IMR-90 (cell line): ENCODE data around the gene CNTFR. TPM values are rescaled to one million over a fixed set of nuclear protein-coding genes. Genes with fewer than 3 reads are reported as not detected.

Experiments used
- ATAC-seq: fragments of 200-7000 bp; cut with Tn5 transposase; 2 replicates; pipeline ENCODE4 v1.9.1; 2020; ENCODE audit warnings: low read depth, mild to moderate bottlenecking, moderate library complexity
- BruUV-seq: library from RNA; stranded (reverse); fragments of 400-500 nt; replicated peaks from 2 replicates; lab custom pipeline; 2021; lab: Mats Ljungman, UMichigan
- CTCF ChIA-PET: fragments of 300-600 bp; formaldehyde crosslinking; extraction: SDS; loops from one replicate; lab custom pipeline; 2021; ENCODE audit warnings: antibody characterized with exemption; lab: Yijun Ruan, JAX
- POLR2A ChIA-PET: fragments of 300-600 bp; sonication (Branson Sonifier 250); formaldehyde crosslinking; loops from one replicate; lab custom pipeline; 2022; ENCODE audit warnings: antibody characterized with exemption; ENCODE audit not compliant: unreplicated experiment; lab: Charles Lee
- DNase-seq: peaks from one replicate; pipeline ENCODE4 v3.0.0; 2013
- H2AFZ ChIP-seq: replicated peaks from 2 replicates; pipeline ENCODE3; 2013; ENCODE audit warnings: low read length, mild to moderate bottlenecking; ENCODE audit not compliant: poor library complexity
- H2AK5ac ChIP-seq: 2 replicates; pipeline ENCODE4 v1.6.1; 2013; ENCODE audit warnings: low read depth, low read length, inconsistent platforms
- H2AK9ac ChIP-seq: replicated peaks from 2 replicates; pipeline ENCODE3; 2013; ENCODE audit warnings: mild to moderate bottlenecking, low read depth, low read length, moderate library complexity; ENCODE audit not compliant: poor library complexity
- H2BK120ac ChIP-seq: 2 replicates; pipeline ENCODE4 v1.6.1; 2013; ENCODE audit warnings: low read depth, low read length, inconsistent platforms
- H2BK15ac ChIP-seq: 3 replicates; pipeline ENCODE4 v1.6.1; 2013; ENCODE audit warnings: low read depth, low read length, inconsistent platforms
- H2BK20ac ChIP-seq: 2 replicates; pipeline ENCODE4 v1.6.1; 2013; ENCODE audit warnings: low read depth, mild to moderate bottlenecking, inconsistent platforms, low read length, moderate library complexity
- H2BK5ac ChIP-seq: 2 replicates; pipeline ENCODE4 v1.6.1; 2013; ENCODE audit warnings: mild to moderate bottlenecking, low read depth, low read length, inconsistent platforms; ENCODE audit not compliant: poor library complexity, severe bottlenecking
- H3K14ac ChIP-seq: replicated peaks from 2 replicates; pipeline ENCODE4 v1.6.1; 2013; ENCODE audit warnings: low read depth, low read length, inconsistent platforms
- H3K18ac ChIP-seq: 2 replicates; pipeline ENCODE4 v1.6.1; 2013; ENCODE audit warnings: low read depth, low read length, control low read depth
- H3K23ac ChIP-seq: 2 replicates; pipeline ENCODE4 v1.6.1; 2013; ENCODE audit warnings: low read depth, low read length, inconsistent platforms
- H3K27ac ChIP-seq: 2 replicates; pipeline ENCODE4 v1.5.1; 2013; ENCODE audit warnings: mild to moderate bottlenecking, control low read depth, low read length; ENCODE audit not compliant: insufficient read depth
- H3K27me3 ChIP-seq: 2 replicates; pipeline ENCODE4 v1.6.1; 2013; ENCODE audit warnings: low read length; ENCODE audit not compliant: control insufficient read depth, insufficient read depth
- H3K36me3 ChIP-seq: 2 replicates; pipeline ENCODE4 v1.6.1; 2013; ENCODE audit warnings: low read length, mixed read lengths; ENCODE audit not compliant: control insufficient read depth, insufficient read depth
- H3K4ac ChIP-seq: 2 replicates; pipeline ENCODE4 v1.6.1; 2013; ENCODE audit warnings: low read depth, low read length, inconsistent platforms
- H3K4me1 ChIP-seq: 2 replicates; pipeline ENCODE4 v1.6.1; 2013; ENCODE audit warnings: low read length, mixed read lengths; ENCODE audit not compliant: control insufficient read depth, insufficient read depth
- H3K4me2 ChIP-seq: 2 replicates; pipeline ENCODE4 v1.6.1; 2013; ENCODE audit warnings: low read depth, mild to moderate bottlenecking, control low read depth, low read length, moderate library complexity
- H3K4me3 ChIP-seq: 2 replicates; pipeline ENCODE4 v1.5.1; 2013; ENCODE audit warnings: low read depth, mild to moderate bottlenecking, control low read depth, low read length, moderate library complexity; ENCODE audit not compliant: insufficient read depth
- H3K56ac ChIP-seq: 2 replicates; pipeline ENCODE4 v1.6.1; 2013; ENCODE audit warnings: low read length, inconsistent platforms; ENCODE audit not compliant: insufficient read depth; ENCODE audit errors: extremely low read depth
- H3K79me1 ChIP-seq, 2 experiments: 2 replicates each; pipeline ENCODE4 v1.6.1; 2013; ENCODE audit warnings: low read length in 2 of 2, inconsistent platforms in 1 of 2, low read depth in 1 of 2
- H3K9ac ChIP-seq: 2 replicates; pipeline ENCODE4 v1.6.1; 2013; ENCODE audit warnings: low read depth, low read length, control low read depth
- H3K9me1 ChIP-seq: 2 replicates; pipeline ENCODE4 v1.6.1; 2013; ENCODE audit warnings: low read length, inconsistent platforms; ENCODE audit not compliant: insufficient read depth
- H3K9me3 ChIP-seq: 2 replicates; pipeline ENCODE4 v1.6.1; 2013; ENCODE audit warnings: low read length; ENCODE audit not compliant: control insufficient read depth, insufficient read depth
- H4K20me1 ChIP-seq: 2 replicates; pipeline ENCODE4 v1.6.1; 2013; ENCODE audit warnings: low read length, inconsistent platforms; ENCODE audit not compliant: insufficient read depth
- H4K5ac ChIP-seq: 2 replicates; pipeline ENCODE4 v1.6.1; 2013; ENCODE audit warnings: mild to moderate bottlenecking, low read depth, low read length, control low read depth
- H4K8ac ChIP-seq, 2 experiments: 2 replicates each; pipeline ENCODE4 v1.6.1; 2013; ENCODE audit warnings: low read depth in 2 of 2, low read length in 2 of 2, control low read depth in 1 of 2, inconsistent platforms in 1 of 2
- H4K91ac ChIP-seq: 2 replicates; pipeline ENCODE4 v1.6.1; 2013; ENCODE audit warnings: low read depth, low read length, inconsistent platforms; ENCODE audit not compliant: insufficient read depth
- BHLHE40 ChIP-seq: fragments of 150-350 bp; IDR thresholded peaks from 2 replicates; pipeline ENCODE4 v1.6.1; 2016; ENCODE audit warnings: mild to moderate bottlenecking, low read depth, low read length
- CEBPB ChIP-seq: IDR thresholded peaks from 2 replicates; pipeline ENCODE4 v1.6.1; 2012; ENCODE audit warnings: low read depth, low read length, improper control_type of control experiment
- CHD1 ChIP-seq: IDR thresholded peaks from 2 replicates; pipeline ENCODE4 v1.6.1; 2012; ENCODE audit warnings: low read depth, low read length, improper control_type of control experiment
- FOS ChIP-seq: fragments of 150-350 bp; IDR thresholded peaks from 2 replicates; pipeline ENCODE4 v1.6.1; 2016; ENCODE audit warnings: low read depth, low read length
- MAFK ChIP-seq: IDR thresholded peaks from 2 replicates; pipeline ENCODE4 v1.6.1; 2012; ENCODE audit warnings: low read depth, low read length, improper control_type of control experiment
- MXI1 ChIP-seq: IDR thresholded peaks from 2 replicates; pipeline ENCODE4 v1.6.1; 2012; ENCODE audit warnings: low read depth, mild to moderate bottlenecking, low read length, moderate library complexity, borderline replicate concordance
- POLR2A ChIP-seq: IDR thresholded peaks from 2 replicates; pipeline ENCODE4 v1.6.1; 2012; ENCODE audit warnings: mild to moderate bottlenecking, low read depth, low read length
- RAD21 ChIP-seq: IDR thresholded peaks from 2 replicates; pipeline ENCODE4 v1.6.1; 2012; ENCODE audit warnings: low read length, improper control_type of control experiment
- RCOR1 ChIP-seq: IDR thresholded peaks from 2 replicates; pipeline ENCODE4 v1.6.1; 2012; ENCODE audit warnings: mild to moderate bottlenecking, low read length, improper control_type of control experiment; ENCODE audit not compliant: insufficient replicate concordance
- RFX5 ChIP-seq: IDR thresholded peaks from 2 replicates; pipeline ENCODE4 v1.8.0; 2012; ENCODE audit warnings: low read depth, mild to moderate bottlenecking, low read length, moderate library complexity
- SMC3 ChIP-seq: fragments of 150-350 bp; IDR thresholded peaks from 2 replicates; pipeline ENCODE4 v1.6.1; 2016; ENCODE audit warnings: low read depth, mild to moderate bottlenecking, antibody characterized with exemption, low read length, moderate library complexity
- USF2 ChIP-seq: fragments of 150-350 bp; IDR thresholded peaks from 2 replicates; pipeline ENCODE4 v1.6.1; 2017; ENCODE audit warnings: mild to moderate bottlenecking, antibody characterized with exemption, low read length, low read depth
- WGBS, 2 experiments: methylation state at CpG; one replicate each; pipeline versions ENCODE4 v1.1.5 to v1.1.7; 2013; ENCODE audit warnings: missing lambda C conversion rate in 2 of 2; ENCODE audit not compliant: insufficient read length in 1 of 2; ENCODE audit errors: extremely low coverage in 2 of 2; 5-methylcytosine and 5-hydroxymethylcytosine counted together
- dilution Hi-C: fragments of 300-500 bp; cut with HindIII; formaldehyde crosslinking; loops from one replicate; pipeline ENCODE4 v1.14.3; 2018; ENCODE audit warnings: low sequenced_read_pairs; ENCODE audit not compliant: unreplicated experiment
- in situ Hi-C: fragments of 300-500 bp; cut with MboI; formaldehyde crosslinking; loops from 3 replicates; pipeline ENCODE4 v1.14.3; 2019; ENCODE audit warnings: low sequenced_read_pairs, inconsistent platforms, mixed read lengths
- intact Hi-C: fragments of 100-400 bp; cut with micrococcal nuclease; formaldehyde crosslinking; loops from 2 replicates; pipeline ENCODE4 v1.10.0; 2022
- polyA plus RNA-seq, 3 experiments: library from polyadenylated mRNA; depleted of rRNA; stranded (reverse); fragments of >200 nt; gene quantifications; 2 replicates each; pipeline ENCODE4 v1.2.3, GENCODE V29; 2012; ENCODE audit warnings: low replicate concordance in 1 of 3
- total RNA-seq: library from RNA; depleted of rRNA; stranded (reverse); fragments of >200 nt; gene quantifications from 2 replicates; pipeline ENCODE4 v1.2.3, GENCODE V29; 2012
- TF ChIP-seq, protein P1 (sequence below): fragments of 150-350 bp; IDR thresholded peaks from 2 replicates; pipeline ENCODE4 v1.6.1; 2016; ENCODE audit warnings: low read depth, mild to moderate bottlenecking, low read length, moderate library complexity, borderline replicate concordance

Gene CNTFR
- total and polyA plus RNA-seq, 2 of the 4 experiments (the other 2 are of a cell fraction): not detected

- H3K4me3 ChIP-seq: no peak overlapping the region
- H4K8ac ChIP-seq: no peak overlapping the region
- H3K27ac ChIP-seq: no peak overlapping the region
- no peak for ATAC-seq
- no peaks in the 10 kb centered on the region for H3K79me1 ChIP-seq
- H2AK5ac ChIP-seq: no peak overlapping the region
- no TSS peak for BruUV-seq
- peaks cover 3% of the 10 kb centered on the region; the same call in 1 of the 2 replicates for H3K9me3 ChIP-seq
- no peak overlapping the region for H3K4ac ChIP-seq
- intact Hi-C loops (no loop called here), in situ Hi-C loops (no loop called here), dilution Hi-C loops (no loop called here)
- no peak for TF ChIP-seq POLR2A
- no peak for TF ChIP-seq FOS
- TF ChIP-seq BHLHE40: no peak
- TF ChIP-seq USF2: no peak
- TF ChIP-seq RAD21: no peak
- no peak for TF ChIP-seq MXI1
- no peak for TF ChIP-seq RCOR1
- no peak for TF ChIP-seq MAFK
- no peak for TF ChIP-seq SMC3
- TF ChIP-seq, protein P1, sequence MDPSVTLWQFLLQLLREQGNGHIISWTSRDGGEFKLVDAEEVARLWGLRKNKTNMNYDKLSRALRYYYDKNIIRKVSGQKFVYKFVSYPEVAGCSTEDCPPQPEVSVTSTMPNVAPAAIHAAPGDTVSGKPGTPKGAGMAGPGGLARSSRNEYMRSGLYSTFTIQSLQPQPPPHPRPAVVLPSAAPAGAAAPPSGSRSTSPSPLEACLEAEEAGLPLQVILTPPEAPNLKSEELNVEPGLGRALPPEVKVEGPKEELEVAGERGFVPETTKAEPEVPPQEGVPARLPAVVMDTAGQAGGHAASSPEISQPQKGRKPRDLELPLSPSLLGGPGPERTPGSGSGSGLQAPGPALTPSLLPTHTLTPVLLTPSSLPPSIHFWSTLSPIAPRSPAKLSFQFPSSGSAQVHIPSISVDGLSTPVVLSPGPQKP: no peak
- no peak for TF ChIP-seq CEBPB
- no peak for TF ChIP-seq CHD1
- TF ChIP-seq RFX5: no peak
- no peak overlapping the region for H2BK15ac ChIP-seq
- no peak overlapping the region for H2AK9ac ChIP-seq
- no peak overlapping the region for H3K4me2 ChIP-seq
- H3K9me1 ChIP-seq: no peaks in the 10 kb centered on the region
- peaks cover 9% of the 10 kb centered on the region; the same call in 1 of the 2 replicates for H3K4me1 ChIP-seq
- peaks cover 65% of the 10 kb centered on the region for H3K27me3 ChIP-seq
- ChIA-PET POLR2A (no interaction called here), CTCF (interaction anchor here (0.8 kb wide), 1 partner anchor 11 kb away, joined by 3 read pairs; no protein-coding TSS in a partner anchor)
- H3K36me3 ChIP-seq: no peaks in the 10 kb centered on the region
- H3K9ac ChIP-seq: no peak overlapping the region
- H4K5ac ChIP-seq: no peak overlapping the region
- H2BK120ac ChIP-seq: no peak overlapping the region
- no peak overlapping the region for H2BK20ac ChIP-seq
- H4K91ac ChIP-seq: no peak overlapping the region
- no peak overlapping the region for H2AFZ ChIP-seq
- no peak overlapping the region for H3K18ac ChIP-seq
- H3K14ac ChIP-seq: no peak overlapping the region
- H4K20me1 ChIP-seq: no peaks in the 10 kb centered on the region
- no peak overlapping the region for H2BK5ac ChIP-seq
- no peak overlapping the region for H3K23ac ChIP-seq
- H3K56ac ChIP-seq: no peak overlapping the region
- no peak for DNase-seq
- 70% methylated on average over 4 of the region's 5 CpGs; no CpG with 5 or more reads in 1 of the 2 experiments for WGBS, 2 experiments
Measured at GRCh38 chr9:34563262-34563661, 26.3 kb downstream of the CNTFR start.
